Measurements from ENCODE around the gene NDUFA13.

Gene NDUFA13

GRCh38 chr19:19488875-19489690 is 26.9 kb upstream of the NDUFA13 start:
- FAIRE-seq: peak; percentile 96

GRCh38 chr19:19489804-19490204 is 26.2 kb upstream of the NDUFA13 start:
- FAIRE-seq: no peak
- DNase-seq (ENCODE audit: insufficient read length, low spot score): no peak

More at GRCh38 chr19:19488875-19489690, 26.9 kb upstream of the NDUFA13 start:
- DNase-seq (ENCODE audit: insufficient read length, low spot score): peak; percentile 74

DNA sequence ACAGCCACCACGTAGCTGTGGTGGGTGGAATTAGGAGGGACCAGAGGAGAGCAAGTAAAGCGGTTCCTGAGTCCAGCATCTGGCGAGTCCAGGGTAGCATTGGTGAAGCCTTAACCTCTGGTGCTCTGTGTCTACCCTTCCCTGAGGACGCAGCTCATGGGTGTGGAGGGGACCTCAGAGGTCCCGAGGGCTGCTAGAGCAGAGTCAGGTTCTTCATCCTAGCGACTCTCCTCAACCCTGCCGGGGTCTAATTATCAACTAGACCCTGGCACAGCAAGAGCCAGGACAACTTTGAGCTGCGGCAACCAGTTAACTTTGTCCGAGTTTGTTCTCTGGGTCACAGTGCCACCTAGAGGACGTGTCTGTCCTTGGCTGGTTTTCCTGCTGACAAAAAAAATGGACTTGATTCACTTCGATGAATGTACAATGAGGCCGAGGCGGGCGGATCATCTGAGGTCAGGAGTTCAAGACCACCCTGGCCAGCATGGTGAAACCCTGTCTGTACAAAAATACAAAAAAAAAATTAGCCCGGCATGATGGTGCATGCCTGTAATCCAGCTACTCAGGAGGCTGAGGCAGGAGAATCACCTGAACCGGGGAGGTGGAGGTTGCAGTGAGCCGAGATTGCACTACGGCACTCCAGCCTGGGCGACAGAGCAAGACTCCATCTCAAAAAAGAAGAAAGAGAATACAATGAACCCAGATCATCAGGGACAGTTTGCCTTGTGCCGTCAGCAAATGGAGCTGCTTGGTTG is 25.6 kb upstream of the NDUFA13 start:
- FAIRE-seq: peak; percentile 98
- DNase-seq (ENCODE audit: insufficient read length, low spot score): peak; percentile 87

DNA sequence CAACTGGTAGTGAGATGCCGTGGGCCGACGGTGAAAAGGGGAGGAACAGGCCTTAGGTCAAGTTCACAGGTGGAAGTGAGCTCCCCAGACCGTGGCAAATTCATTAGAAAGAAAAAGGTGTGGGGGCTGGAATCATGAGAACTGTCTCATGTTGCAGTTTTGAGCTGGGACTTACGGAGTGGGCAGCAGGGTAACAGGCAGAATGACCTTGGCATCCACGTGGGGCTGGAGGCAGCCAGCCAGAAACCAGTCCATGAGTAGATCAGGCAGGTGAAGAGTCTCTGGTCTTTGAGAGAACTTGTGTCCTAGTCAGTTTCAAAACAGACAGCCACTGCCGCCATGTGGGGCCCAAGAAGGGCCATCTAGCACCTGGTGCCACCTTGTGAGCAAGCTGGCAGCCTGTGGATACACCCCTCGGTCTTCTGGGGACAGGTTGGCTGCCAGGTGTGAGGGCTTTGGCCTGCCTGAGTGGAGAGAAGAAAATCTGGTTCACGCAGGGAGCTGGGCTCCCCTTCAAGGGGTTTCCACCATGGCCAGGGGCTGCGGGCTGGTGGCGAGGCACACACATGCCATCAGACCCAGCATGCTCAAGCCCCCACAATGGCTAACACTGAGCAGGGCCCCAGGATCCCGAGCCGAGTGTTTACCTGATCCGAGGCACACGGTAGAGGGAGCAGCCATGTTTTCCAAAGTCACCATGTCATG is 24.6 kb upstream of the NDUFA13 start:
- no peak for FAIRE-seq
- no peak for DNase-seq (ENCODE audit: insufficient read length, low spot score)

GRCh38 chr19:19492026-19492610 is 23.9 kb upstream of the NDUFA13 start:
- DNase-seq (ENCODE audit: insufficient read length, low spot score) (no peak), FAIRE-seq (no peak)

DNA sequence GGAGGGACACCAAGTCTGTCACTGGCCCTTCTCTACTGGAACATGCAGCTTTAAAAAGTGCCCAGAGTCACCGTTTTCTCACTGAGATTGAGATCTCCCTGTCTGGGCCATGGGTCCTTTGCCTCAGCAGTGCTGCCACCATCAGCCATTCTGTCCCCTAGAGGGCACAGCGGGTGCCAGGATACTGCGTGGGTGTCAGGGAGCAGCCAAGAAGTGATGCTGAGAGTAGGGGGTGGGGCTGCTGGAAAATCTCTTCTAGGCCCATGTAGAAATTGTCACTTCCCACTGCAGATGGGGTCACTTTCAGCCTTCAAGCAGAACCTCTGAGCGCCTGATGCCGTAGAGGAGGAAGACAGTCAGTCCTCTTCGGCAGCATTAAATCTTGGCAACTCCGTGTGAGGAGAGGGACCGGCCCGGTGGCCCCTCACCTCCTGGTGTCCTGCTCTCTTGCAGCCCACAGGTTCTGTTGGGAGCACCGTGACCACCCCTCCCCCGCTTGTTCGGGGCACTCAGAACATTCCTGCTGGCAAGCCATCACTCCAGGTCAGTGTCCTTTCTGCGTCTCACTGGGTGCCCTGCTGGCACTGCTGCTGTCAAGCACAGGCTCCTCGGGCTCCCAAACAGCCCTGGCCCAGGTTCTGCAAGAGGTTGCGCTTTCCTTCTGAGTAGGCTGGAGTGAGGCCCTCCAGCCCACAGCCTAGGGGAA is 22.0 kb upstream of the NDUFA13 start:
- DNase-seq (ENCODE audit: insufficient read length, low spot score): no peak
- FAIRE-seq: no peak

DNA sequence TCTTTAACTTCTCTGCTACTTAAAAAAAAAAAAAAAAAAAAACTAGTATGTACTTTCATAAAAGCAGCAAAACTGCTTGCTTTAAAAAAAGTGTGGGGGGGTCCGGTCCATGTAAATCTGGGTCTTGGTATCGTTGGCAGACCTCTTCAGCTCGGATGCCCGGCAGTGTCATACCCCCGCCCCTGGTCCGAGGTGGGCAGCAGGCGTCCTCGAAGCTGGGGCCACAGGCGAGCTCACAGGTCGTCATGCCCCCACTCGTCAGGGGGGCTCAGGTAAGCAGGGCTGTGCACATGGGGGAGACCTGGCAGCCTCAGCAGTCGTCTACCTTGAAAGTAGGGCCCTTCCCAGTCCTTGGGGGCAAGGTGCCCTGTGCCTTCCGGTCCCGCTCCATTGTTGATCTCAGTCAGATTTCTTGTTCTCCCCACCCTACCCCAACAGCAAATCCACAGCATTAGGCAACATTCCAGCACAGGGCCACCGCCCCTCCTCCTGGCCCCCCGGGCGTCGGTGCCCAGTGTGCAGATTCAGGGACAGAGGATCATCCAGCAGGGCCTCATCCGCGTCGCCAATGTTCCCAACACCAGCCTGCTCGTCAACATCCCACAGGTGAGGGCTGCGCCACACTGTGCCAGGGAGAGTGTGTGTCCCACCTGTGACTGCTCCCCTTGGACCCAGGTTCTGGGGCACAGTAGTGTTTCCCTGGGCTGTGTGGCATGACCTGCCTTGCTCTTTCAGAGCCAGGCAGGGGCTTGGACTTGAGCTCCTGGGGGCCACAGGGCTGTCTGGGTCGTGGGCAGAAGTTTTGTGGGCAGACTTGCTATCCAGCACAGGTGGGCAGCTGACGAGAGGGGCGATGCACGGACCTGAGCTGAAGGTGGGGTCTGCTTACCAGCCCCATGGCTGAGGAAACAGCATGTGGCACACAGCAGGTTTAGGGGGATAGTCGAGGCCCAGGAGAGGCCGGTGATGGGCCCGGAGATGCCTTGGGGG is 20.1 kb upstream of the NDUFA13 start:
- DNase-seq (ENCODE audit: insufficient read length, low spot score) (no peak), FAIRE-seq (no peak)

GRCh38 chr19:19498255-19498991 is 17.6 kb upstream of the NDUFA13 start:
- FAIRE-seq (no peak), DNase-seq (ENCODE audit: insufficient read length, low spot score) (no peak)

- FAIRE-seq (no peak), DNase-seq (ENCODE audit: insufficient read length, low spot score) (no peak)
Observed at GRCh38 chr19:19499272-19499995, 16.6 kb upstream of the NDUFA13 start.

GRCh38 chr19:19500975-19501644 is 14.9 kb upstream of the NDUFA13 start:
- FAIRE-seq (no peak), DNase-seq (ENCODE audit: insufficient read length, low spot score) (no peak)

- DNase-seq (ENCODE audit: insufficient read length, low spot score) (no peak), FAIRE-seq (no peak)
Observed at GRCh38 chr19:19501798-19502197, 14.2 kb upstream of the NDUFA13 start.

DNA sequence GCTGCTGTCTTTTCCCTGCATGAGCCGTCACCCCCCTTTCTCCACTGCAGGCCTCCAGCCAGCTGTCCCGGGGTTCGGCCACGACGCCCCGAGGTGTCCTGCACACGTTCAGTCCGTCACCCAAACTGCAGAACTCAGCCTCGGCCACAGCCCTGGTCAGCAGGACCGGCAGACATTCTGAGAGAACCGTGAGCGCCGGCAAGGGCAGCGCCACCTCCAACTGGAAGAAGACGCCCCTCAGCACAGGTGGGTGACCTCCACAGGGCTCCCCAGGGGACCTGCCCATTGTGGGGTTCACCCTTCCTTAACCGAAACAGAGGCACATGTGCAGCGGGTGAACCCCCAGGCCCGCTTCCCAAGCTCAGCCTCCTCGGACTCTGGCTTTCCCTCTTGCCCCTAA is 13.7 kb upstream of the NDUFA13 start:
- no peak for DNase-seq (ENCODE audit: insufficient read length, low spot score)
- FAIRE-seq: no peak

GRCh38 chr19:19502808-19503602 is 13.0 kb upstream of the NDUFA13 start:
- no peak for FAIRE-seq
- no peak for DNase-seq (ENCODE audit: insufficient read length, low spot score)

GRCh38 chr19:19504754-19505668 is 11.0 kb upstream of the NDUFA13 start:
- FAIRE-seq: no peak
- DNase-seq (ENCODE audit: insufficient read length, low spot score): no peak

GRCh38 chr19:19505669-19506326 is 10.2 kb upstream of the NDUFA13 start:
- FAIRE-seq: no peak
- no peak for DNase-seq (ENCODE audit: insufficient read length, low spot score)

All from GM19239 (cell line).